Osteocyte (in vitro differentiated cells): ENCODE measurements around the gene DOK4. TPM values are rescaled to one million over a fixed set of nuclear protein-coding genes. Genes with fewer than 3 reads are reported as not detected.
"Not testable (repeated sequence)": the region's sequence is repeated elsewhere in the genome, so short reads cannot be mapped to it uniquely, and the experiment has no call there.

Experiments used
- DNase-seq: peaks from one replicate; pipeline ENCODE4 v3.0.0; 2021; ENCODE audit warnings: mixed read lengths; ENCODE audit not compliant: unreplicated experiment; ENCODE audit errors: extremely low spot score
- H3K27ac Mint-ChIP-seq: one replicate; pipeline ENCODE4 v1.8.0; 2021; ENCODE audit warnings: mild to moderate bottlenecking, mixed read lengths; ENCODE audit not compliant: unreplicated experiment
- H3K27me3 Mint-ChIP-seq: one replicate; pipeline ENCODE4 v1.8.0; 2021; ENCODE audit warnings: mixed read lengths; ENCODE audit not compliant: unreplicated experiment
- H3K36me3 Mint-ChIP-seq: one replicate; pipeline ENCODE4 v1.8.0; 2021; ENCODE audit warnings: mixed read lengths; ENCODE audit not compliant: unreplicated experiment
- H3K4me1 Mint-ChIP-seq: one replicate; pipeline ENCODE4 v1.8.0; 2021; ENCODE audit warnings: mixed read lengths; ENCODE audit not compliant: unreplicated experiment
- H3K4me3 Mint-ChIP-seq: one replicate; pipeline ENCODE4 v1.8.0; 2021; ENCODE audit warnings: mild to moderate bottlenecking, moderate library complexity, mixed read lengths; ENCODE audit not compliant: unreplicated experiment
- H3K9me3 Mint-ChIP-seq: one replicate; pipeline ENCODE4 v1.8.0; 2021; ENCODE audit warnings: mixed read lengths; ENCODE audit not compliant: unreplicated experiment
- total RNA-seq: library from RNA; stranded (reverse); gene quantifications from 2 replicates; pipeline ENCODE4 v1.2.1, GENCODE V29; 2021
- TF ChIP-seq, protein P1 (sequence below): fragments of 200-600 bp; sonication (generic); IDR thresholded peaks from 2 replicates; pipeline ENCODE4 v1.5.0; 2021; ENCODE audit warnings: antibody characterized with exemption, mild to moderate bottlenecking, moderate library complexity

DOK4 gene
- total RNA-seq, 1 donor from 2014 or later = 22.5 TPM

DNA sequence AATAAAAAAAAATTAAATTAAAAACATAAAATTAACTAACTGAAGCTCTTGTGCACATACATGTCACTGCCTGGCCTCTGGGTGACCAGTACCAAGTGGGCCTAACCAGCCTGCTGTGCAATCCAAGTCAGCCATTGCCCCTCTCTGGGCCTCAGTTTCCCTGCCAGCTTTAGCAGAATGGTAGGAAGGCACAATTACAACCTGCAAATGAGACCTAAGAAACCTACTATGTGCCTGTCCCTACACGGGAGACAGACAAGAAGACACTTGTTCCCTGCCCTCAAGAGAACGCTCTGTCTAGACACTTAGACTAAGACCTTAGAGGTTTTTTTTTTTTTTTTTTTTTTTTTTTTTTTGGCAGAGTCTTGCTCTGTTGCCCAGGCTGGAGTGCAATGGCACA is 40.8 kb downstream of the DOK4 start:
- peaks cover 21% of the 10 kb centered on the region for H3K4me1 Mint-ChIP-seq
- no peak overlapping the region for H3K27ac Mint-ChIP-seq
- peaks cover 4% of the 10 kb centered on the region for H3K9me3 Mint-ChIP-seq
- no peak overlapping the region for H3K4me3 Mint-ChIP-seq
- H3K36me3 Mint-ChIP-seq = peaks cover 9% of the 10 kb centered on the region
- no peaks in the 10 kb centered on the region for H3K27me3 Mint-ChIP-seq
- TF ChIP-seq, protein P1, sequence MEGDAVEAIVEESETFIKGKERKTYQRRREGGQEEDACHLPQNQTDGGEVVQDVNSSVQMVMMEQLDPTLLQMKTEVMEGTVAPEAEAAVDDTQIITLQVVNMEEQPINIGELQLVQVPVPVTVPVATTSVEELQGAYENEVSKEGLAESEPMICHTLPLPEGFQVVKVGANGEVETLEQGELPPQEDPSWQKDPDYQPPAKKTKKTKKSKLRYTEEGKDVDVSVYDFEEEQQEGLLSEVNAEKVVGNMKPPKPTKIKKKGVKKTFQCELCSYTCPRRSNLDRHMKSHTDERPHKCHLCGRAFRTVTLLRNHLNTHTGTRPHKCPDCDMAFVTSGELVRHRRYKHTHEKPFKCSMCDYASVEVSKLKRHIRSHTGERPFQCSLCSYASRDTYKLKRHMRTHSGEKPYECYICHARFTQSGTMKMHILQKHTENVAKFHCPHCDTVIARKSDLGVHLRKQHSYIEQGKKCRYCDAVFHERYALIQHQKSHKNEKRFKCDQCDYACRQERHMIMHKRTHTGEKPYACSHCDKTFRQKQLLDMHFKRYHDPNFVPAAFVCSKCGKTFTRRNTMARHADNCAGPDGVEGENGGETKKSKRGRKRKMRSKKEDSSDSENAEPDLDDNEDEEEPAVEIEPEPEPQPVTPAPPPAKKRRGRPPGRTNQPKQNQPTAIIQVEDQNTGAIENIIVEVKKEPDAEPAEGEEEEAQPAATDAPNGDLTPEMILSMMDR = no peak
- no peak for DNase-seq

DNA sequence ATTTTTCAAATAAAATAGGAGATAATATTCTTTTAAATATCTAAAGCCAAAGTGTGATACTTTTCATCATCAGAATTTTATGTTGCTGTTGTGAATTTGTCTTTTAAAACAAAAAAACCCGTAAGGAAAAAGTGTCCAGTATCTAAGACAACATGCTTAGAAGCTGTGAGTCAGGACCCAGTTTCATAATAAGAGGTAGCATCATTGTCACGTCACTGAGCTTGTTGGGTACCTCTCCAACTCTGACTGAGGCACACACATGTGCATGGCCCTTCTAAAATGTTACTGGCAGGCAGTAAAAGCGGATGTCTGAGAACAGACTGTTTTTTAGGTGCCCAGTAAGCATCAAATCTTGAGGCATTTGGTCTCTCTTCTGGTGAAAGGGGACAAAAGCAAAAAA is 41.6 kb downstream of the DOK4 start:
- DNase-seq = no peak
- Mint-ChIP-seq H3K27ac (no peak overlapping the region), H3K9me3 (peaks cover 9% of the 10 kb centered on the region), H3K4me3 (no peak overlapping the region), H3K27me3 (no peaks in the 10 kb centered on the region), H3K4me1 (peaks cover 21% of the 10 kb centered on the region), H3K36me3 (peaks cover 17% of the 10 kb centered on the region)
- TF ChIP-seq, protein P1 = no peak

DNA sequence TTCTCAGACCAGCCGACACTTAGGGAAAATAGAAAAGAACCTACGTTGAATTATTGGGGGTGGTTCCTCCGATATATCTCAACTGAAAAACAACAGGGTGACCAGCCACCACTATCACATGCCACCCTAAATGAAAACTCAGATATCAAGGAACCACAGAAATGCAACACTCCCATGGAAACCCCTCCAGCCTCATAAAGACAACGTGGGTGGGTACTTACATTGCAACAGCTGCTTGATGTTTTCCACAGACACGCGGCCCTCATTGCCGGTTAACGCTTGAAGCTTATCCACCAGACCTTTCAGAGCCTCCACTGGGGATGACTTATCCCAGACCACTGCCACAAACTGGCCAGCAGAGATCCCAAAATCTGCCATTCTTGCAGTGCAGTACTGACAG is 45.7 kb downstream of the DOK4 start:
- not testable (repeated sequence) for H3K4me3 Mint-ChIP-seq, H3K27me3 Mint-ChIP-seq, H3K27ac Mint-ChIP-seq, DNase-seq, H3K9me3 Mint-ChIP-seq, H3K4me1 Mint-ChIP-seq
- peaks cover 33% of the 10 kb centered on the region for H3K36me3 Mint-ChIP-seq

DNA sequence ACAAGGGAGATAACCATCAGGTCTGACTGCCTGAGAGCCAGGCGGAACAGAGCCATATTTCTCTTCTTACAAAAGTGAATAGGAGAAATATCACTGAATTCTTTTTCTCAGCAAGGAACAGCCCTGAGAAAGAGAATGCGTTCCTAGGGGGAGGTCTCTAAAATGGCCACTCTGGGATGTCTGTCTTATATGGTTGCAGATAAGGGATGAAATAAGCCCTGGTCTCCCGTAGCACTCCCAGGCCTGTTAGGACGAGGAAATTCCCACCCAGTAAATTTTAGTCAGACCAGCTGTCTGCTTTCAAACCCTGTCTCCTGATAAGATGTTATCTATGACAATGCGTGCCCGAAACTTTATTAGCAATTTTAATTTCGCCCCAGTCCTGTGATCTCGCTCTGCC is 46.3 kb downstream of the DOK4 start:
- H3K27me3 Mint-ChIP-seq, H3K4me1 Mint-ChIP-seq, H3K4me3 Mint-ChIP-seq, H3K9me3 Mint-ChIP-seq, DNase-seq, H3K27ac Mint-ChIP-seq: not testable (repeated sequence)
- H3K36me3 Mint-ChIP-seq = peaks cover 37% of the 10 kb centered on the region

DNA sequence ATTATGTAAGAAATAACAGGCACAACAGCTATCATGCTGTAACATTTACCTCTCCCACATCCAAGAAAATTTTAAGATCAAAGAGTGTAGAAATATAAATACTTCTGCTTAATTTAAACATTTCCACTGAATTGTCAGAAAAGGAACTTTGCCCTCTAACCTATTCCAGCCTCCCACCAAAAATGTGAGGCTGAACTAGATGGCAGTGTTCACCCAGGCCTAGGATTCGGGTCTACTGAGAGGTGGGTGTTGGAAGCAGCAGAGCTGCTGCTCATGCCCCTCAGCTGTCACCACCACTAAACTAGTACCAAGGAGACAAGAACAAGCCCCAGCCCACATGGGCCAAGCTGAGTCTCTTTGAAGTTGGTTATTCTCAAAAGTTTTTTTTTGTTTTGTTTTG is 50.5 kb downstream of the DOK4 start:
- Mint-ChIP-seq H3K27me3 (no peaks in the 10 kb centered on the region), H3K4me1 (no peaks in the 10 kb centered on the region), H3K9me3 (peaks cover 6% of the 10 kb centered on the region), H3K27ac (no peak overlapping the region), H3K4me3 (no peak overlapping the region), H3K36me3 (peaks cover 50% of the 10 kb centered on the region)
- no peak for DNase-seq
- TF ChIP-seq, protein P1 = no peak

DNA sequence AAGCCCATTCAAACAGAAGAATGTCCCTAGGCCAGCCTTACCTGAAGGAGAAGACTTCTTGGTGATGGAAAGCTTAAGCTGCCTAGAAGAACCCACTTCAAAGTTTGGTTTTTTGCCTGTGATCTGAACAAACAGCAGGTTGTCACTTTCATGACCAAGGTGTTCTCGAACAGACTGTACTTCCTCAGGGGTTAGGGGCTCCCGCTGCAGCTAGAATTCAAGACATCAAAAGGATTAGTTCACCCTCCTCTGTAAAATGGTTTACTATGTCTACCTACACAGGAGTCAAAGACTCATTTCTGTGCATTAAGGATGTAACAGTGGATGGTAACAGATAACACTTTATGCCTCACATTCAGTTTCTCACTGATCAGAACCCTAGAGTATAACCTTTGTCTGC is 52.3 kb downstream of the DOK4 start:
- peaks cover 45% of the 10 kb centered on the region for H3K36me3 Mint-ChIP-seq
- no peaks in the 10 kb centered on the region for H3K4me1 Mint-ChIP-seq
- no peaks in the 10 kb centered on the region for H3K9me3 Mint-ChIP-seq
- H3K27me3 Mint-ChIP-seq = no peaks in the 10 kb centered on the region
- TF ChIP-seq, protein P1 = no peak
- no peak overlapping the region for H3K4me3 Mint-ChIP-seq
- no peak overlapping the region for H3K27ac Mint-ChIP-seq
- no peak for DNase-seq
